ENCODE data around the gene DMP1.

DMP1 gene

GRCh38 chr4:87697272-87697671, 47.2 kb downstream of the DMP1 start:
- no peak for ATAC-seq (replicated peaks; ENCODE audit: extremely low read depth, poor library complexity, severe bottlenecking)
- H3K4me1 Mint-ChIP-seq, result no peaks in the 10 kb centered on the region

GRCh38 chr4:87697945-87698344, 47.9 kb downstream of the DMP1 start:
- Mint-ChIP-seq H3K4me3 (no peak overlapping the region), H3K36me3 (ENCODE audit: insufficient read depth) (no peaks in the 10 kb centered on the region), H3K27me3 (peaks cover 6% of the 10 kb centered on the region), H3K4me1 (no peaks in the 10 kb centered on the region), H3K9me3 (peaks cover 6% of the 10 kb centered on the region), H3K27ac (ENCODE audit: low read depth) (no peak overlapping the region)
- ATAC-seq (replicated peaks; ENCODE audit: extremely low read depth, poor library complexity, severe bottlenecking) (no peak), DNase-seq (ENCODE audit: low spot score in 2 of 2) (no peak)

More at GRCh38 chr4:87697272-87697671, 47.2 kb downstream of the DMP1 start:
- no peak for DNase-seq (ENCODE audit: low spot score in 2 of 2)
- Mint-ChIP-seq H3K36me3 (ENCODE audit: insufficient read depth) (no peaks in the 10 kb centered on the region), H3K27ac (ENCODE audit: low read depth) (no peak overlapping the region), H3K27me3 (peaks cover 6% of the 10 kb centered on the region), H3K9me3 (peaks cover 6% of the 10 kb centered on the region), H3K4me3 (no peak overlapping the region)

GRCh38 chr4:87698394-87698793, 48.3 kb downstream of the DMP1 start:
- no peak for ATAC-seq (replicated peaks; ENCODE audit: extremely low read depth, poor library complexity, severe bottlenecking)
- H3K4me3 Mint-ChIP-seq, result no peak overlapping the region
- no peaks in the 10 kb centered on the region for H3K4me1 Mint-ChIP-seq

DNA sequence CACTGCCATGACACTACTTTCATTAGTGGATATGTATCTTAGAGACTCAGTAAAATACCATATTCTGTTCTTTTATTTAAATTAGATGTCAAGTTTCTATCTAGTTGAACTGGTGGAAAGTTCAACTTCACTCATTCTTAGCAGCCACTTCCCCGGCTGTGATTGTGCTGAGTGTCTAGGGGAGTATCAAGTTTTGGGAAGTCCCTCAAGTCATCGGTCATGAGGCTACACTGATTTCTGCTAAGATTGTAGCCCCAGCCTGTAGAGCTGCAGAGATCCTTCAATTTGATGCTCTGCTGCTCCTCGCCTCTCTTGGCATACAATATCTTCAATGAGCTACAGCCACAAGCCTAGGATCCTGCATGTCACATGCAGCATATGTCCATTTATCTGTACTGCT, 53.9 kb downstream of the DMP1 start:
- H3K4me3 Mint-ChIP-seq, result no peak overlapping the region
- DNase-seq (ENCODE audit: low spot score in 2 of 2), result no peak

More at GRCh38 chr4:87698394-87698793, 48.3 kb downstream of the DMP1 start:
- Mint-ChIP-seq H3K27me3 (peaks cover 6% of the 10 kb centered on the region), H3K9me3 (peaks cover 2% of the 10 kb centered on the region), H3K27ac (ENCODE audit: low read depth) (no peak overlapping the region), H3K36me3 (ENCODE audit: insufficient read depth) (no peaks in the 10 kb centered on the region)
- DNase-seq (ENCODE audit: low spot score in 2 of 2), result no peak

GRCh38 chr4:87707279-87707918, 57.3 kb downstream of the DMP1 start:
- no peak for DNase-seq (ENCODE audit: low spot score in 2 of 2)
- Mint-ChIP-seq H3K36me3 (ENCODE audit: insufficient read depth) (no peaks in the 10 kb centered on the region), H3K4me1 (no peaks in the 10 kb centered on the region), H3K4me3 (no peak overlapping the region), H3K27me3 (peaks cover 44% of the 10 kb centered on the region), H3K9me3 (no peaks in the 10 kb centered on the region), H3K27ac (ENCODE audit: low read depth) (no peak overlapping the region)
- ATAC-seq (replicated peaks; ENCODE audit: extremely low read depth, poor library complexity, severe bottlenecking), result no peak

More for the DNA sequence above, 53.9 kb downstream of the DMP1 start:
- no peak for ATAC-seq (replicated peaks; ENCODE audit: extremely low read depth, poor library complexity, severe bottlenecking)
- Mint-ChIP-seq H3K27me3 (peaks cover 40% of the 10 kb centered on the region), H3K4me1 (no peaks in the 10 kb centered on the region), H3K27ac (ENCODE audit: low read depth) (no peak overlapping the region), H3K9me3 (no peaks in the 10 kb centered on the region), H3K36me3 (ENCODE audit: insufficient read depth) (no peaks in the 10 kb centered on the region)

All from central memory CD8-positive, alpha-beta T cell (primary cell).